ENCODE data around the gene SERHL2. TPM values are rescaled to one million over a fixed set of nuclear protein-coding genes. Genes with fewer than 3 reads are reported as not detected.
A peak's percentile ranks its signal among the peaks of the same experiment; 100 is the strongest.
"Not testable (repeated sequence)": the region's sequence is repeated elsewhere in the genome, so short reads cannot be mapped to it uniquely, and the experiment has no call there.

The SERHL2 gene
- total RNA-seq, 1 experiment from 2014 or later, result 1.0 TPM

- Histone ChIP-seq H3K18ac (ENCODE audit: insufficient read length, low read depth, low read length) (no peak overlapping the region), H3K56ac (ENCODE audit: insufficient read length, low read depth, low read length) (no peak overlapping the region), H4K5ac (ENCODE audit: insufficient read length, low read depth, low read length) (no peak overlapping the region), H2BK120ac (ENCODE audit: low read depth, low read length, poor library complexity, severe bottlenecking) (no peak overlapping the region), H3K9me3 (ENCODE audit: control insufficient read depth, low read depth, low read length) (no peaks in the 10 kb centered on the region), H3K9ac (ENCODE audit: extremely low read depth, insufficient read length, low read length) (no peak overlapping the region), H4K20me1 (ENCODE audit: control insufficient read depth, insufficient read depth, insufficient read length) (no peaks in the 10 kb centered on the region), H3K23ac (ENCODE audit: insufficient read length, low read depth, low read length) (no peak overlapping the region), H2BK5ac (ENCODE audit: insufficient read length, low read length) (no peak overlapping the region), H4K8ac (replicated peaks; ENCODE audit: insufficient read length, low read depth, low read length) (no peak overlapping the region), H3K79me2 (ENCODE audit: insufficient read depth, low read length) (no peaks in the 10 kb centered on the region; the same call in 1 of the 2 replicates), H2BK15ac (ENCODE audit: low read depth, low read length) (no peak overlapping the region), H2BK20ac (ENCODE audit: low read depth, low read length, poor library complexity, severe bottlenecking) (no peak overlapping the region), H2AK5ac (ENCODE audit: insufficient read length, low read length) (no peak overlapping the region), H3K4ac (ENCODE audit: low read depth, low read length) (no peak overlapping the region), H3K4me2 (ENCODE audit: insufficient read depth, insufficient read length, low read length) (no peak overlapping the region), H3K14ac (ENCODE audit: insufficient read depth, low read length) (no peak overlapping the region), H3K4me1 (ENCODE audit: insufficient read depth, low read length) (no peaks in the 10 kb centered on the region), H3K27ac (ENCODE audit: insufficient read length, low read depth, low read length) (no peak overlapping the region), H4K91ac (ENCODE audit: insufficient read length, low read depth, low read length) (no peak overlapping the region), H3K79me1 (ENCODE audit: insufficient read depth, low read depth, low read length, poor library complexity, severe bottlenecking) (no peaks in the 10 kb centered on the region), H3K23me2 (ENCODE audit: insufficient read length, low read depth, low read length, poor library complexity, severe bottlenecking) (no peaks in the 10 kb centered on the region), H3K27me3 (ENCODE audit: insufficient read depth, low read length) (no peaks in the 10 kb centered on the region), H2BK12ac (ENCODE audit: insufficient read length, low read depth, low read length) (no peak overlapping the region), H2AFZ (ENCODE audit: low read length) (no peak overlapping the region), H3T11ph (ENCODE audit: low read length) (no peak overlapping the region)
- Mint-ChIP-seq H3K4me3 (no peak overlapping the region; a peak in 1 of 5 replicates), H3K36me3 (ENCODE audit: insufficient read depth in 1 of 3, low read depth in 3 of 3) (peaks cover 23 to 61% (median 36%) of the 10 kb centered on the region in 3 experiments), H3K27ac (no peak overlapping the region; a peak in 1 of 7 replicates), H3K4me1 (peaks cover 8 to 11% of the 10 kb centered on the region in 2 experiments), H3K9me3 (no peaks in the 10 kb centered on the region), H3K27me3 (ENCODE audit: low read depth) (no peaks in the 10 kb centered on the region)
- no peak for TF ChIP-seq CTCF (conservative IDR thresholded peaks at IDR 0.05)
- WGBS (ENCODE audit: extremely low coverage, insufficient read length, low lambda C conversion rate), result no CpG with 5 or more reads among the region's 15 CpGs
- no peak for DNase-seq
Measured at GRCh38 chr22:42577623-42578240, 24.0 kb downstream of the SERHL2 start.

GRCh38 chr22:42580040-42580439 lies 26.3 kb downstream of the SERHL2 start:
- not testable (repeated sequence) for H3K4ac ChIP-seq (ENCODE audit: low read depth, low read length); H3K4me1 ChIP-seq (ENCODE audit: insufficient read depth, low read length); H3K14ac ChIP-seq (ENCODE audit: insufficient read depth, low read length); H2AFZ ChIP-seq (ENCODE audit: low read length); H4K20me1 ChIP-seq (ENCODE audit: control insufficient read depth, insufficient read depth, insufficient read length); H2BK12ac ChIP-seq (ENCODE audit: insufficient read length, low read depth, low read length); H3K23me2 ChIP-seq (ENCODE audit: insufficient read length, low read depth, low read length, poor library complexity, severe bottlenecking); H2BK20ac ChIP-seq (ENCODE audit: low read depth, low read length, poor library complexity, severe bottlenecking); H3K9me3 ChIP-seq (ENCODE audit: control insufficient read depth, low read depth, low read length); H3K27me3 ChIP-seq (ENCODE audit: insufficient read depth, low read length); H3K23ac ChIP-seq (ENCODE audit: insufficient read length, low read depth, low read length); H3T11ph ChIP-seq (ENCODE audit: low read length); H2BK120ac ChIP-seq (ENCODE audit: low read depth, low read length, poor library complexity, severe bottlenecking); H3K79me1 ChIP-seq (ENCODE audit: insufficient read depth, low read depth, low read length, poor library complexity, severe bottlenecking); H3K18ac ChIP-seq (ENCODE audit: insufficient read length, low read depth, low read length); H3K79me2 ChIP-seq (ENCODE audit: insufficient read depth, low read length); H3K9ac ChIP-seq (ENCODE audit: extremely low read depth, insufficient read length, low read length); H4K91ac ChIP-seq (ENCODE audit: insufficient read length, low read depth, low read length); DNase-seq; H3K9me3 Mint-ChIP-seq; H3K27ac Mint-ChIP-seq; H3K27me3 Mint-ChIP-seq (ENCODE audit: low read depth); H2BK5ac ChIP-seq (ENCODE audit: insufficient read length, low read length); H2AK5ac ChIP-seq (ENCODE audit: insufficient read length, low read length); H3K27ac ChIP-seq (ENCODE audit: insufficient read length, low read depth, low read length); H4K8ac ChIP-seq (replicated peaks; ENCODE audit: insufficient read length, low read depth, low read length); H3K4me2 ChIP-seq (ENCODE audit: insufficient read depth, insufficient read length, low read length); H3K56ac ChIP-seq (ENCODE audit: insufficient read length, low read depth, low read length); H2BK15ac ChIP-seq (ENCODE audit: low read depth, low read length); H4K5ac ChIP-seq (ENCODE audit: insufficient read length, low read depth, low read length)
- Mint-ChIP-seq H3K4me1 (peaks cover 8 to 11% of the 10 kb centered on the region in 2 experiments), H3K4me3 (peak overlapping the region; percentile 42 to 62), H3K36me3 (ENCODE audit: insufficient read depth in 1 of 3, low read depth in 3 of 3) (peaks cover 27 to 59% (median 37%) of the 10 kb centered on the region in 3 experiments; a peak in 6 of 7 replicates)
- no CpG with 5 or more reads among the region's 4 CpGs for WGBS (ENCODE audit: extremely low coverage, insufficient read length, low lambda C conversion rate)
